SU-DHL-6 (cell line): ENCODE results near the gene MAP3K10.
"Not testable (repeated sequence)": the region's sequence is repeated elsewhere in the genome, so short reads cannot be mapped to it uniquely, and the experiment has no call there.

Source experiments
- CTCF ChIP-seq: fragments of 200-600 bp; sonication (generic); IDR thresholded peaks from one replicate; pipeline ENCODE4 v1.5.1; 2017; ENCODE audit warnings: antibody characterized with exemption, mild to moderate bottlenecking, low read length, moderate library complexity; ENCODE audit not compliant: insufficient read depth, poor library complexity, severe bottlenecking
- EZH2phosphoT487 ChIP-seq: fragments of 200-600 bp; sonication (generic), shearing (Covaris generic); conservative IDR thresholded peaks from 2 replicates; pipeline ENCODE4 v1.6.1; 2018; ENCODE audit warnings: mild to moderate bottlenecking, antibody characterized with exemption, low read length, moderate library complexity, mixed read lengths

GRCh38 chr19:40170303-40170989, 20.8 kb upstream of the MAP3K10 start:
- not testable (repeated sequence) for TF ChIP-seq CTCF, EZH2phosphoT487
